SK-N-SH treated with all-trans-retinoic acid at 6 μM for 48 hours (cell line): ENCODE measurements around the gene CACNA1I.

Experiments
- ISL1 ChIP-seq: fragments of 250-450 bp; sonication (Bioruptor Pico); IDR thresholded peaks from 2 replicates; pipeline ENCODE4 v2.1.2; 2022; ENCODE audit warnings: mild to moderate bottlenecking, moderate library complexity
- PPARA ChIP-seq: fragments of 250-450 bp; sonication (Bioruptor Pico); IDR thresholded peaks from 2 replicates; pipeline ENCODE4 v1.5.0; 2020; ENCODE audit warnings: mild to moderate bottlenecking, borderline replicate concordance
- TOX ChIP-seq: fragments of 250-450 bp; sonication (Bioruptor Pico); IDR thresholded peaks from 2 replicates; pipeline ENCODE4 v1.8.0; 2021; ENCODE audit warnings: mild to moderate bottlenecking, moderate library complexity, borderline replicate concordance
- ZC3H10 ChIP-seq: fragments of 250-450 bp; sonication (Bioruptor Pico); IDR thresholded peaks from 2 replicates; pipeline ENCODE4 v1.5.1; 2021; ENCODE audit warnings: mild to moderate bottlenecking, moderate library complexity
- ZFP3 ChIP-seq: fragments of 250-450 bp; sonication (Bioruptor Pico); IDR thresholded peaks from 2 replicates; pipeline ENCODE4 v1.5.0; 2020; ENCODE audit warnings: mild to moderate bottlenecking, moderate library complexity
- ZNF70 ChIP-seq: fragments of 450-650 bp; formaldehyde crosslinking; IDR thresholded peaks from 2 replicates; pipeline ENCODE4 v1.5.0; 2020; ENCODE audit warnings: mild to moderate bottlenecking, moderate library complexity
- ZNF8 ChIP-seq: fragments of 450-650 bp; formaldehyde crosslinking; IDR thresholded peaks from 2 replicates; pipeline ENCODE4 v1.5.0; 2020; ENCODE audit warnings: mild to moderate bottlenecking, moderate library complexity
- TF ChIP-seq, protein P1 (sequence below): fragments of 250-450 bp; sonication (Bioruptor Pico); IDR thresholded peaks from 2 replicates; pipeline ENCODE4 v1.8.0; 2020; ENCODE audit warnings: mild to moderate bottlenecking, moderate library complexity, borderline replicate concordance
- TF ChIP-seq, protein P2 (sequence below): fragments of 250-450 bp; sonication (Bioruptor Pico); IDR thresholded peaks from 2 replicates; pipeline ENCODE4 v1.5.1; 2020; ENCODE audit warnings: low read depth, mild to moderate bottlenecking, moderate library complexity

- TF ChIP-seq ZNF70 (CRISPR knock-in tag) (no peak), TOX (no peak), ZC3H10 (no peak), PPARA (CRISPR knock-in tag) (no peak), ZNF8 (no peak), ZFP3 (CRISPR knock-in tag) (no peak), ISL1 (CRISPR knock-in tag) (no peak)
- TF ChIP-seq, protein P1, sequence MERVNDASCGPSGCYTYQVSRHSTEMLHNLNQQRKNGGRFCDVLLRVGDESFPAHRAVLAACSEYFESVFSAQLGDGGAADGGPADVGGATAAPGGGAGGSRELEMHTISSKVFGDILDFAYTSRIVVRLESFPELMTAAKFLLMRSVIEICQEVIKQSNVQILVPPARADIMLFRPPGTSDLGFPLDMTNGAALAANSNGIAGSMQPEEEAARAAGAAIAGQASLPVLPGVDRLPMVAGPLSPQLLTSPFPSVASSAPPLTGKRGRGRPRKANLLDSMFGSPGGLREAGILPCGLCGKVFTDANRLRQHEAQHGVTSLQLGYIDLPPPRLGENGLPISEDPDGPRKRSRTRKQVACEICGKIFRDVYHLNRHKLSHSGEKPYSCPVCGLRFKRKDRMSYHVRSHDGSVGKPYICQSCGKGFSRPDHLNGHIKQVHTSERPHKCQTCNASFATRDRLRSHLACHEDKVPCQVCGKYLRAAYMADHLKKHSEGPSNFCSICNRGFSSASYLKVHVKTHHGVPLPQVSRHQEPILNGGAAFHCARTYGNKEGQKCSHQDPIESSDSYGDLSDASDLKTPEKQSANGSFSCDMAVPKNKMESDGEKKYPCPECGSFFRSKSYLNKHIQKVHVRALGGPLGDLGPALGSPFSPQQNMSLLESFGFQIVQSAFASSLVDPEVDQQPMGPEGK (CRISPR knock-in tag), result no peak
- TF ChIP-seq, protein P2, sequence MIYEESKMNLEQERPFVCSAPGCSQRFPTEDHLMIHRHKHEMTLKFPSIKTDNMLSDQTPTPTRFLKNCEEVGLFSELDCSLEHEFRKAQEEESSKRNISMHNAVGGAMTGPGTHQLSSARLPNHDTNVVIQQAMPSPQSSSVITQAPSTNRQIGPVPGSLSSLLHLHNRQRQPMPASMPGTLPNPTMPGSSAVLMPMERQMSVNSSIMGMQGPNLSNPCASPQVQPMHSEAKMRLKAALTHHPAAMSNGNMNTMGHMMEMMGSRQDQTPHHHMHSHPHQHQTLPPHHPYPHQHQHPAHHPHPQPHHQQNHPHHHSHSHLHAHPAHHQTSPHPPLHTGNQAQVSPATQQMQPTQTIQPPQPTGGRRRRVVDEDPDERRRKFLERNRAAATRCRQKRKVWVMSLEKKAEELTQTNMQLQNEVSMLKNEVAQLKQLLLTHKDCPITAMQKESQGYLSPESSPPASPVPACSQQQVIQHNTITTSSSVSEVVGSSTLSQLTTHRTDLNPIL (CRISPR knock-in tag), result no peak
Measured at GRCh38 chr22:39524753-39525657, 45.5 kb upstream of the CACNA1I start.
